Liver (tissue), 9 donors: ENCODE measurements around the gene WNT8A. TPM values are rescaled to one million over a fixed set of nuclear protein-coding genes. Genes with fewer than 3 reads are reported as not detected.

ENCODE experiments used
- DNase-seq: peaks from one replicate; pipeline ENCODE4 v3.0.0-alpha.2; 2017; ENCODE audit warnings: low spot score
- H3K27ac ChIP-seq, 2 donors: one replicate each; pipeline ENCODE4 v1.7.0; 2013; ENCODE audit warnings: inconsistent platforms in 2 of 2, low read length in 2 of 2, control low read depth in 1 of 2, low read depth in 1 of 2, mild to moderate bottlenecking in 1 of 2
- H3K27me3 ChIP-seq, 4 donors: one replicate each; pipeline versions ENCODE4 v1.6.1 to v1.7.0; 2013; ENCODE audit warnings: low read length in 3 of 4, inconsistent platforms in 1 of 4, mild to moderate bottlenecking in 1 of 4, moderate library complexity in 1 of 4; ENCODE audit not compliant: control insufficient read depth in 4 of 4, insufficient read depth in 4 of 4
- H3K36me3 ChIP-seq, 4 donors: one replicate each; pipeline versions ENCODE4 v1.6.1 to v1.7.0; 2013; ENCODE audit warnings: low read length in 3 of 4, mild to moderate bottlenecking in 3 of 4, low read depth in 1 of 4, moderate library complexity in 1 of 4; ENCODE audit not compliant: control insufficient read depth in 4 of 4, insufficient read depth in 3 of 4
- H3K4me1 ChIP-seq, 4 donors: one replicate each; pipeline versions ENCODE4 v1.6.1 to v1.7.0; 2013; ENCODE audit warnings: low read length in 3 of 4, mild to moderate bottlenecking in 3 of 4, moderate library complexity in 1 of 4; ENCODE audit not compliant: control insufficient read depth in 4 of 4, insufficient read depth in 4 of 4
- H3K4me3 ChIP-seq, 3 donors: one replicate each; pipeline versions ENCODE4 v1.6.1 to v1.7.0; 2013; ENCODE audit warnings: low read length in 3 of 3, control low read depth in 1 of 3, low read depth in 1 of 3, mild to moderate bottlenecking in 1 of 3
- H3K9ac ChIP-seq, 2 donors: one replicate each; pipeline ENCODE4 v1.7.0; 2013; ENCODE audit warnings: low read length in 2 of 2, mild to moderate bottlenecking in 2 of 2, moderate library complexity in 2 of 2, control low read depth in 1 of 2, low read depth in 1 of 2
- H3K9me3 ChIP-seq, 4 donors: one replicate each; pipeline versions ENCODE4 v1.6.1 to v1.7.0; 2013; ENCODE audit warnings: low read length in 3 of 4; ENCODE audit not compliant: control insufficient read depth in 4 of 4
- CTCF ChIP-seq: fragments of 150-350 bp; IDR thresholded peaks from 2 replicates; pipeline ENCODE4 v1.5.1; 2017; ENCODE audit warnings: improper control_type of control experiment, low read depth, low read length; ENCODE audit not compliant: missing input control
- EGR1 ChIP-seq, 2 donors: IDR thresholded peaks; 2 replicates each; pipeline ENCODE4 v1.6.1; 2016 to 2018; ENCODE audit warnings: antibody characterized with exemption in 2 of 2, low read depth in 2 of 2
- FOXA1 ChIP-seq: IDR thresholded peaks from 2 replicates; pipeline ENCODE4 v1.6.1; 2016; ENCODE audit warnings: antibody characterized with exemption
- FOXA2 ChIP-seq: IDR thresholded peaks from 2 replicates; pipeline ENCODE4 v1.6.1; 2016; ENCODE audit warnings: antibody characterized with exemption
- GABPA ChIP-seq, 2 donors: IDR thresholded peaks in 1 of 2; conservative IDR thresholded peaks in 1 of 2; 2 replicates each; pipeline ENCODE4 v1.6.1; 2016; ENCODE audit warnings: antibody characterized with exemption in 2 of 2, mild to moderate bottlenecking in 1 of 2, moderate library complexity in 1 of 2
- HNF4A ChIP-seq, 2 donors: conservative IDR thresholded peaks; 2 replicates each; pipeline ENCODE4 v1.6.1; 2016; ENCODE audit warnings: antibody characterized with exemption in 2 of 2, mild to moderate bottlenecking in 2 of 2
- HNF4G ChIP-seq: IDR thresholded peaks from 2 replicates; pipeline ENCODE4 v1.6.1; 2016; ENCODE audit warnings: antibody characterized with exemption
- JUND ChIP-seq, 2 donors: IDR thresholded peaks; 2 replicates each; pipeline ENCODE4 v1.6.1; 2016; ENCODE audit warnings: antibody characterized with exemption in 2 of 2
- MAX ChIP-seq: IDR thresholded peaks from 2 replicates; pipeline ENCODE4 v1.6.1; 2016; ENCODE audit warnings: antibody characterized with exemption
- NR2F2 ChIP-seq: IDR thresholded peaks from 2 replicates; pipeline ENCODE4 v1.6.1; 2016; ENCODE audit warnings: antibody characterized with exemption
- RAD21 ChIP-seq, 2 donors: IDR thresholded peaks; 2 replicates each; pipeline ENCODE4 v1.6.1; 2016; ENCODE audit warnings: antibody characterized with exemption in 2 of 2, mild to moderate bottlenecking in 2 of 2
- RXRA ChIP-seq, 2 donors: IDR thresholded peaks; 2 replicates each; pipeline ENCODE4 v1.6.1; 2017 to 2018; ENCODE audit warnings: antibody characterized with exemption in 2 of 2, mild to moderate bottlenecking in 1 of 2
- SP1 ChIP-seq: IDR thresholded peaks from 2 replicates; pipeline ENCODE4 v1.6.1; 2018; ENCODE audit warnings: antibody characterized with exemption, mild to moderate bottlenecking
- TAF1 ChIP-seq: conservative IDR thresholded peaks from 2 replicates; pipeline ENCODE4 v1.6.1; 2016; ENCODE audit warnings: antibody characterized with exemption, mild to moderate bottlenecking
- YY1 ChIP-seq: IDR thresholded peaks from 2 replicates; pipeline ENCODE4 v1.6.1; 2016; ENCODE audit warnings: antibody characterized with exemption, mild to moderate bottlenecking
- WGBS: extraction: QIAGEN DNeasy Blood & Tissue Kit; methylation state at CpG from one replicate; pipeline ENCODE4 v1.1.7; 2013; 5-methylcytosine and 5-hydroxymethylcytosine counted together
- polyA plus RNA-seq, 2 donors: library from polyadenylated mRNA; stranded (reverse) in 1 of 2; unstranded in 1 of 2; fragments of 200-250 nt in 1 of 2; fragments of >200 nt in 1 of 2; fragmentation: Nextera tagmentation in 1 of 2; extraction: Ambion mirVana in 1 of 2; gene quantifications; one replicate each; pipeline versions ENCODE4 v1.2.1 to v1.2.3, GENCODE V29; 2013 to 2015
- total RNA-seq, 2 donors: library from RNA; depleted of rRNA; stranded (reverse); fragments of >200 nt; gene quantifications; one replicate each; pipeline ENCODE4 v1.2.3, GENCODE V29; 2014
- TF ChIP-seq, protein P1 (sequence below): IDR thresholded peaks from 2 replicates; pipeline ENCODE4 v1.6.1; 2016; ENCODE audit warnings: antibody characterized with exemption, mild to moderate bottlenecking
- TF ChIP-seq, protein P2 (sequence below): IDR thresholded peaks from 2 replicates; pipeline ENCODE4 v1.6.1; 2016; ENCODE audit warnings: antibody characterized with exemption
- TF ChIP-seq, protein P3 (sequence below): IDR thresholded peaks from 2 replicates; pipeline ENCODE4 v1.6.1; 2016; ENCODE audit warnings: antibody characterized with exemption
- donor health status: healthy.
- donor health status: healthy.
- donor health status: healthy.
- donor health status: healthy.
- donor health status: healthy.

Gene WNT8A
- total and polyA plus RNA-seq, 4 donors = not detected

- no peaks in the 10 kb centered on the region for H3K4me1 ChIP-seq
- H3K4me3 ChIP-seq = no peak overlapping the region
- WGBS = 51% methylated on average over 1 of the region's 1 CpG
- DNase-seq = no peak
- no peaks in the 10 kb centered on the region for H3K9me3 ChIP-seq
- no peak for TF ChIP-seq RXRA (IDR thresholded peaks at IDR 0.05)
- TF ChIP-seq TAF1 = no peak
- TF ChIP-seq, protein P1, sequence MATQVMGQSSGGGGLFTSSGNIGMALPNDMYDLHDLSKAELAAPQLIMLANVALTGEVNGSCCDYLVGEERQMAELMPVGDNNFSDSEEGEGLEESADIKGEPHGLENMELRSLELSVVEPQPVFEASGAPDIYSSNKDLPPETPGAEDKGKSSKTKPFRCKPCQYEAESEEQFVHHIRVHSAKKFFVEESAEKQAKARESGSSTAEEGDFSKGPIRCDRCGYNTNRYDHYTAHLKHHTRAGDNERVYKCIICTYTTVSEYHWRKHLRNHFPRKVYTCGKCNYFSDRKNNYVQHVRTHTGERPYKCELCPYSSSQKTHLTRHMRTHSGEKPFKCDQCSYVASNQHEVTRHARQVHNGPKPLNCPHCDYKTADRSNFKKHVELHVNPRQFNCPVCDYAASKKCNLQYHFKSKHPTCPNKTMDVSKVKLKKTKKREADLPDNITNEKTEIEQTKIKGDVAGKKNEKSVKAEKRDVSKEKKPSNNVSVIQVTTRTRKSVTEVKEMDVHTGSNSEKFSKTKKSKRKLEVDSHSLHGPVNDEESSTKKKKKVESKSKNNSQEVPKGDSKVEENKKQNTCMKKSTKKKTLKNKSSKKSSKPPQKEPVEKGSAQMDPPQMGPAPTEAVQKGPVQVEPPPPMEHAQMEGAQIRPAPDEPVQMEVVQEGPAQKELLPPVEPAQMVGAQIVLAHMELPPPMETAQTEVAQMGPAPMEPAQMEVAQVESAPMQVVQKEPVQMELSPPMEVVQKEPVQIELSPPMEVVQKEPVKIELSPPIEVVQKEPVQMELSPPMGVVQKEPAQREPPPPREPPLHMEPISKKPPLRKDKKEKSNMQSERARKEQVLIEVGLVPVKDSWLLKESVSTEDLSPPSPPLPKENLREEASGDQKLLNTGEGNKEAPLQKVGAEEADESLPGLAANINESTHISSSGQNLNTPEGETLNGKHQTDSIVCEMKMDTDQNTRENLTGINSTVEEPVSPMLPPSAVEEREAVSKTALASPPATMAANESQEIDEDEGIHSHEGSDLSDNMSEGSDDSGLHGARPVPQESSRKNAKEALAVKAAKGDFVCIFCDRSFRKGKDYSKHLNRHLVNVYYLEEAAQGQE = no peak
- TF ChIP-seq, protein P2, sequence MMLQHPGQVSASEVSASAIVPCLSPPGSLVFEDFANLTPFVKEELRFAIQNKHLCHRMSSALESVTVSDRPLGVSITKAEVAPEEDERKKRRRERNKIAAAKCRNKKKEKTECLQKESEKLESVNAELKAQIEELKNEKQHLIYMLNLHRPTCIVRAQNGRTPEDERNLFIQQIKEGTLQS = no peak
- TF ChIP-seq RAD21 (IDR thresholded peaks at IDR 0.05) = no peak
- TF ChIP-seq, protein P3, sequence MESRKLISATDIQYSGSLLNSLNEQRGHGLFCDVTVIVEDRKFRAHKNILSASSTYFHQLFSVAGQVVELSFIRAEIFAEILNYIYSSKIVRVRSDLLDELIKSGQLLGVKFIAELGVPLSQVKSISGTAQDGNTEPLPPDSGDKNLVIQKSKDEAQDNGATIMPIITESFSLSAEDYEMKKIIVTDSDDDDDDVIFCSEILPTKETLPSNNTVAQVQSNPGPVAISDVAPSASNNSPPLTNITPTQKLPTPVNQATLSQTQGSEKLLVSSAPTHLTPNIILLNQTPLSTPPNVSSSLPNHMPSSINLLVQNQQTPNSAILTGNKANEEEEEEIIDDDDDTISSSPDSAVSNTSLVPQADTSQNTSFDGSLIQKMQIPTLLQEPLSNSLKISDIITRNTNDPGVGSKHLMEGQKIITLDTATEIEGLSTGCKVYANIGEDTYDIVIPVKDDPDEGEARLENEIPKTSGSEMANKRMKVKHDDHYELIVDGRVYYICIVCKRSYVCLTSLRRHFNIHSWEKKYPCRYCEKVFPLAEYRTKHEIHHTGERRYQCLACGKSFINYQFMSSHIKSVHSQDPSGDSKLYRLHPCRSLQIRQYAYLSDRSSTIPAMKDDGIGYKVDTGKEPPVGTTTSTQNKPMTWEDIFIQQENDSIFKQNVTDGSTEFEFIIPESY = no peak
- H3K27ac ChIP-seq = no peak overlapping the region
- no peaks in the 10 kb centered on the region for H3K27me3 ChIP-seq
- no peaks in the 10 kb centered on the region for H3K36me3 ChIP-seq
- no peak overlapping the region for H3K9ac ChIP-seq
Measured at GRCh38 chr5:138111937-138112336, 28.1 kb downstream of the WNT8A start.

DNA sequence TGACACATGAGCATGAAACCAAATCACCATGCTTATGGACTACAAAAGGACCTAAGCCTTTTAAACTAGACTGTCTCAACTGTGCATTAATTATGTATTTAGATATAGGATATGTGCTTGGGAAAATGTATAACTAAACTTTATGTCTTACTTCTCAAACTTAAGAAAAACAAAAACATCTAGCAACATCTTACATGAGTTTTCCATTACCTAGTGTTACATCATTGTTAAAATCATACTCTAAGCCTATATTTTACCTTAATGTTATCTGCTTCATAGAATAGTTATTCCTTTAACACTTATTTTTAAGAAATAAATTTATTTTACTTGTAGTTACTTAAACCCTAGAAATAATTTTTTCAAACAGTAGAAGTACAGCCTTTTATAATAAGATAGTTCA, 31.4 kb downstream of the WNT8A start:
- Histone ChIP-seq H3K27me3 (no peaks in the 10 kb centered on the region), H3K4me3 (no peak overlapping the region), H3K36me3 (no peaks in the 10 kb centered on the region), H3K27ac (no peak overlapping the region), H3K9me3 (no peaks in the 10 kb centered on the region), H3K9ac (no peak overlapping the region), H3K4me1 (no peaks in the 10 kb centered on the region)
- TF ChIP-seq JUND (IDR thresholded peaks at IDR 0.05) = no peak
- no peak for TF ChIP-seq HNF4G
- TF ChIP-seq TAF1 = no peak
- TF ChIP-seq SP1 = no peak
- TF ChIP-seq EGR1 (IDR thresholded peaks at IDR 0.05; ENCODE audit: low read depth in 2 of 2) = no peak
- TF ChIP-seq, protein P3 = no peak
- TF ChIP-seq FOXA1 = no peak
- TF ChIP-seq FOXA2 = no peak
- no peak for TF ChIP-seq YY1
- TF ChIP-seq, protein P2 = no peak
- TF ChIP-seq GABPA (IDR thresholded peaks at IDR 0.05 in 1 of 2, conservative IDR thresholded peaks at IDR 0.05 in 1 of 2) = no peak
- TF ChIP-seq RAD21 (IDR thresholded peaks at IDR 0.05) = no peak
- TF ChIP-seq CTCF = no peak
- no peak for TF ChIP-seq HNF4A (conservative IDR thresholded peaks at IDR 0.05)
- TF ChIP-seq, protein P1 = no peak
- no peak for TF ChIP-seq NR2F2
- no peak for TF ChIP-seq RXRA (IDR thresholded peaks at IDR 0.05)
- no peak for TF ChIP-seq MAX
- DNase-seq = no peak
